Endothelial cell of umbilical vein (primary cell): ENCODE results near the gene MGAT5B.

ENCODE experiments used
- CTCF ChIP-seq, 2 donors: IDR thresholded peaks; 1 replicate in 1 of 2; 2 replicates in 1 of 2; pipeline ENCODE4 v1.5.1; 2011; ENCODE audit warnings: low read length in 2 of 2, mild to moderate bottlenecking in 2 of 2, moderate library complexity in 2 of 2, control low read depth in 1 of 2, inconsistent platforms in 1 of 2, low read depth in 1 of 2; ENCODE audit not compliant: insufficient read depth in 1 of 2; ENCODE audit errors: extremely low read depth in 1 of 2
- EZH2 ChIP-seq: IDR thresholded peaks from 2 replicates; pipeline ENCODE4 v1.6.1; 2012; ENCODE audit warnings: borderline replicate concordance, low read depth, mild to moderate bottlenecking, moderate library complexity, low read length, inconsistent platforms; ENCODE audit not compliant: severe bottlenecking
- JUN ChIP-seq: IDR thresholded peaks from 2 replicates; pipeline ENCODE4 v1.6.1; 2011; ENCODE audit warnings: borderline replicate concordance, low read depth; ENCODE audit not compliant: insufficient read length, insufficient read depth
- POLR2A ChIP-seq: IDR thresholded peaks from 2 replicates; pipeline ENCODE4 v1.6.1; 2012; ENCODE audit warnings: low read depth, mild to moderate bottlenecking, control low read depth, low read length

- TF ChIP-seq POLR2A (no peak), JUN (no peak), CTCF (IDR thresholded peaks at IDR 0.05; ENCODE audit: extremely low read depth in 1 of 2, insufficient read depth in 1 of 2, low read depth in 1 of 2, low read length in 2 of 2) (no peak), EZH2 (no peak)
Measured at GRCh38 chr17:76820039-76820438, 48.2 kb upstream of the MGAT5B start.
